Mucosa of descending colon (tissue), 3 donors: ENCODE results near the gene TSPAN33. TPM values are rescaled to one million over a fixed set of nuclear protein-coding genes. Genes with fewer than 3 reads are reported as not detected.

Source experiments
- ATAC-seq: fragments of 200-7000 bp; cut with Tn5 transposase; one replicate; pipeline ENCODE4 v1.9.1; 2020; ENCODE audit warnings: mild to moderate bottlenecking, moderate library complexity
- DNase-seq, 3 donors: peaks; one replicate each; pipeline ENCODE4 v3.0.0-alpha.2; 2020
- H3K36me3 ChIP-seq: fragments of 200-600 bp; one replicate; pipeline ENCODE4 v1.8.0; 2021; ENCODE audit warnings: low read depth, mild to moderate bottlenecking
- H3K4me1 ChIP-seq: fragments of 200-600 bp; one replicate; pipeline ENCODE4 v1.8.0; 2021; ENCODE audit warnings: low read depth, mild to moderate bottlenecking
- H3K4me3 ChIP-seq: fragments of 200-600 bp; one replicate; pipeline ENCODE4 v1.8.0; 2021; ENCODE audit warnings: mild to moderate bottlenecking
- H3K9me3 ChIP-seq: fragments of 200-600 bp; one replicate; pipeline ENCODE4 v1.8.0; 2021; ENCODE audit warnings: mild to moderate bottlenecking
- intact Hi-C, 2 donors: fragments of 100-400 bp; cut with DNase I in 1 of 2; cut with micrococcal nuclease in 1 of 2; formaldehyde crosslinking; loops; one replicate each; pipeline versions ENCODE4 v1.11.0 to v1.11.1; 2022; cut with DNase I, micrococcal nuclease
- total RNA-seq, 3 donors: library from RNA; stranded (reverse); fragmentation: NEBNext Ultra II Directional in 2 of 3; extraction: Animal tissue kit (Norgen Biotek cat#: 25700) in 2 of 3; gene quantifications; one replicate each; pipeline versions ENCODE4 v1.2.1 to v1.2.4, GENCODE V29; 2021 to 2023
- TF ChIP-seq, protein P1 (sequence below): fragments of 200-600 bp; IDR thresholded peaks from one replicate; pipeline ENCODE4 v1.8.0; 2022; ENCODE audit warnings: antibody characterized with exemption, mild to moderate bottlenecking
- donor health status: DM: no; HTN: no; CAD: no; lungs with moderate emphysema.
- donor health status: DM: no; HTN: no; CAD: no.
- donor health status: DM: no; HTN: yes; CAD: no.

Gene TSPAN33
- total RNA-seq, 3 donors from 2014 or later, result 9.8 to 15.1 (median 10.0) TPM

DNA sequence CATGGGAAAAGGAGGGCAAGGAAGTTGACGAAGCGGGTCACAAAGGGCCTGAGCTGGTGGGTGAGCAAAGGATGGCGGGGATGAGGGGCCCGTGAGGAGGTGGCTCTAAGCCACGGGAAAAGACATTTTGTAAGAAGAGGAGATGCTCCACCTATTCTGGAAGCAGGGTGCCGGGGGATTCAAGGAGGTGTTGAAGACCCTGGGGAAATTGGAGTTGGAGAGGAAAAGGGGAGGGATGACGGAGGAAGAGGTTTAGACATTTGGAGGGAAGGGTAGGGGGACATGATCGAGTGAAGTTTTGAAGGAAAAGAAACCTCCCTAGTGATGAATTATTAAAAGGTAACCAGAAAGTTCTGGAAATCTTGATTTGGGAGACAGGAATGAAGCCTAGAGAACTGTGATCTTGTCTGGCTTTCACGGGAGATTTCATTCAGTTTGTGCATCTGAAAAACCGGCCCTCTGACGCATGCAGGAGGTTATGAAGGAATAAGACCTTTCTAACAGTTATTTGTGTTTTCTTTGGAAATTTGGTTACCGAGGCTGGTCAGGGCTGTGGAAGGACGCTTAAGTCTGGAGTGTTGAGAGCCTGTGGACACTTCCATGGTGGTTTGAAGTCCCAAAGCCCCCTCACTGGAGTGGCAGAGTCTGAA, 45.3 kb downstream of the TSPAN33 start:
- H3K4me3 ChIP-seq, result no peak overlapping the region
- H3K9me3 ChIP-seq, result no peaks in the 10 kb centered on the region
- H3K4me1 ChIP-seq, result peaks cover 4% of the 10 kb centered on the region
- H3K36me3 ChIP-seq, result no peaks in the 10 kb centered on the region
- no peak for ATAC-seq
- TF ChIP-seq, protein P1, sequence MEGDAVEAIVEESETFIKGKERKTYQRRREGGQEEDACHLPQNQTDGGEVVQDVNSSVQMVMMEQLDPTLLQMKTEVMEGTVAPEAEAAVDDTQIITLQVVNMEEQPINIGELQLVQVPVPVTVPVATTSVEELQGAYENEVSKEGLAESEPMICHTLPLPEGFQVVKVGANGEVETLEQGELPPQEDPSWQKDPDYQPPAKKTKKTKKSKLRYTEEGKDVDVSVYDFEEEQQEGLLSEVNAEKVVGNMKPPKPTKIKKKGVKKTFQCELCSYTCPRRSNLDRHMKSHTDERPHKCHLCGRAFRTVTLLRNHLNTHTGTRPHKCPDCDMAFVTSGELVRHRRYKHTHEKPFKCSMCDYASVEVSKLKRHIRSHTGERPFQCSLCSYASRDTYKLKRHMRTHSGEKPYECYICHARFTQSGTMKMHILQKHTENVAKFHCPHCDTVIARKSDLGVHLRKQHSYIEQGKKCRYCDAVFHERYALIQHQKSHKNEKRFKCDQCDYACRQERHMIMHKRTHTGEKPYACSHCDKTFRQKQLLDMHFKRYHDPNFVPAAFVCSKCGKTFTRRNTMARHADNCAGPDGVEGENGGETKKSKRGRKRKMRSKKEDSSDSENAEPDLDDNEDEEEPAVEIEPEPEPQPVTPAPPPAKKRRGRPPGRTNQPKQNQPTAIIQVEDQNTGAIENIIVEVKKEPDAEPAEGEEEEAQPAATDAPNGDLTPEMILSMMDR, result no peak
- no peak for DNase-seq
- intact Hi-C loops, result no loop called here

- intact Hi-C loops, result no loop called here
- peaks cover 4% of the 10 kb centered on the region for H3K4me1 ChIP-seq
- ATAC-seq, result no peak
- DNase-seq, result no peak
- no peaks in the 10 kb centered on the region for H3K36me3 ChIP-seq
- no peaks in the 10 kb centered on the region for H3K9me3 ChIP-seq
- H3K4me3 ChIP-seq, result no peak overlapping the region
- TF ChIP-seq, protein P1, result no peak
Measured at GRCh38 chr7:129191272-129191671, 46.8 kb downstream of the TSPAN33 start.

DNA sequence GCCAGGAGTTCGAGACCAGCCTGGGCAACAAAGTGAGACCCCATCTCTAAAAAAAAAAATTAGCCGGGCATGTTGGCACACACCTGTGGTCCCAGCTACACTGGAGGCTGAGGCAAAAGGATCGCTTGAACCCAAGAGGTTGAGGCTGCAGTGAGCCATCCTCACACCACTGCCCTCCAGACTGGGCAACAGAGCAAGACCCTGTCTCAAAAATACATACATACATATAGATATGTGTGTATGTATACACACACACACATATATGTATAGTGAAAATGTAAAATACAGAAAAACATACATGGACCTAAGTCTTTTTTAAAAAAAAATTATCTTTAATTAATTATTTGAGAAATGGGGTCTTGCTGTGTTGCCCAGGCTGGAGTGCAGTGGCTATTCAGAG, 49.4 kb downstream of the TSPAN33 start:
- TF ChIP-seq, protein P1, result no peak
- H3K4me1 ChIP-seq, result peaks cover 4% of the 10 kb centered on the region
- ATAC-seq (no peak), DNase-seq (no peak)
- H3K36me3 ChIP-seq, result no peaks in the 10 kb centered on the region
- no peaks in the 10 kb centered on the region for H3K9me3 ChIP-seq
- H3K4me3 ChIP-seq, result no peak overlapping the region
- intact Hi-C loops, result no loop called here

DNA sequence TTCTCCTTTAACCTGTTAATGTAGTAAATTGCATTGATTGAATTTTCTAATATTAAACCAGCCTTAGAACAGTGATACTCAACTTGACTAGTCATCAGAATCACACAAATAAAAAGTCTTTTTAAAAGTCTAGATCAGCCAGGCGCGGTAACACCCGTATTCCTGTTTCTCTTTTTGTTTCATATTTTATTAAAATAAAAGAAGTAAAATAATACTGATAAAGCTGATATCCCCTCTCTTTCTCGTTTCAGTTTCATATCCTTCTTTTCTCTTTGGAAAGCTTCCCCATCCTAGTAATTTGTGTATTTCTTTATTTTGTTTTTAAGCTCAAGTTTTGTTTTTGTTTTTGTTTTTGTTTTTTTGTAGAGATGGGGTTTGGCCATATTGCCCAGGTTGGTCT, 53.3 kb downstream of the TSPAN33 start:
- Histone ChIP-seq H3K4me1 (no peaks in the 10 kb centered on the region), H3K9me3 (no peaks in the 10 kb centered on the region), H3K4me3 (no peak overlapping the region), H3K36me3 (no peaks in the 10 kb centered on the region)
- intact Hi-C loops, result no loop called here
- DNase-seq (no peak), ATAC-seq (no peak)
- TF ChIP-seq, protein P1, result no peak

- Histone ChIP-seq H3K4me3 (no peak overlapping the region), H3K36me3 (no peaks in the 10 kb centered on the region), H3K9me3 (no peaks in the 10 kb centered on the region), H3K4me1 (no peaks in the 10 kb centered on the region)
- intact Hi-C loops, result no loop called here
- DNase-seq, result no peak
- no peak for ATAC-seq
- TF ChIP-seq, protein P1, result no peak
Measured at GRCh38 chr7:129199406-129199805, 54.9 kb downstream of the TSPAN33 start.
